ENCODE measurements around the gene PRKN.

GRCh38 chr6:161973064-161973463, 754.5 kb downstream of the PRKN start:
- TF ChIP-seq, protein P1, sequence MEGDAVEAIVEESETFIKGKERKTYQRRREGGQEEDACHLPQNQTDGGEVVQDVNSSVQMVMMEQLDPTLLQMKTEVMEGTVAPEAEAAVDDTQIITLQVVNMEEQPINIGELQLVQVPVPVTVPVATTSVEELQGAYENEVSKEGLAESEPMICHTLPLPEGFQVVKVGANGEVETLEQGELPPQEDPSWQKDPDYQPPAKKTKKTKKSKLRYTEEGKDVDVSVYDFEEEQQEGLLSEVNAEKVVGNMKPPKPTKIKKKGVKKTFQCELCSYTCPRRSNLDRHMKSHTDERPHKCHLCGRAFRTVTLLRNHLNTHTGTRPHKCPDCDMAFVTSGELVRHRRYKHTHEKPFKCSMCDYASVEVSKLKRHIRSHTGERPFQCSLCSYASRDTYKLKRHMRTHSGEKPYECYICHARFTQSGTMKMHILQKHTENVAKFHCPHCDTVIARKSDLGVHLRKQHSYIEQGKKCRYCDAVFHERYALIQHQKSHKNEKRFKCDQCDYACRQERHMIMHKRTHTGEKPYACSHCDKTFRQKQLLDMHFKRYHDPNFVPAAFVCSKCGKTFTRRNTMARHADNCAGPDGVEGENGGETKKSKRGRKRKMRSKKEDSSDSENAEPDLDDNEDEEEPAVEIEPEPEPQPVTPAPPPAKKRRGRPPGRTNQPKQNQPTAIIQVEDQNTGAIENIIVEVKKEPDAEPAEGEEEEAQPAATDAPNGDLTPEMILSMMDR (IDR thresholded peaks at IDR 0.05) = no peak
- no peak for TF ChIP-seq SIN3A (IDR thresholded peaks at IDR 0.05; ENCODE audit: borderline replicate concordance, insufficient read depth, low read depth, low read length)
- no peak for TF ChIP-seq REST (IDR thresholded peaks at IDR 0.05; ENCODE audit: insufficient read depth in 1 of 2, low read depth in 2 of 2, low read length in 1 of 2)
